HCT116 (cell line): Measurements from ENCODE around the gene UBE3D. TPM values are rescaled to one million over a fixed set of nuclear protein-coding genes. Genes with fewer than 3 reads are reported as not detected.

Source experiments
- ATAC-seq: fragments of 200-7000 bp; cut with Tn5 transposase; 2 replicates; pipeline ENCODE4 v1.9.1; 2020; ENCODE audit warnings: mild to moderate bottlenecking, moderate library complexity
- BruUV-seq: library from RNA; stranded (reverse); fragments of 400-500 nt; replicated peaks from 2 replicates; lab custom pipeline; 2021; lab: Mats Ljungman, UMichigan
- CTCF ChIA-PET: fragments of 300-600 bp; sonication (Branson Sonifier 250); formaldehyde crosslinking; loops from one replicate; lab custom pipeline; 2021; ENCODE audit warnings: antibody characterized with exemption; lab: Charles Lee
- POLR2A ChIA-PET: fragments of 300-600, 350-600 bp; sonication (Branson Sonifier 250); formaldehyde crosslinking; loops from one replicate; lab custom pipeline; 2021; ENCODE audit warnings: antibody characterized with exemption; lab: Charles Lee
- RAD21 ChIA-PET, 2 experiments: fragments of 300-600 bp; sonication (Branson Sonifier 250); formaldehyde crosslinking; loops; one replicate each; lab custom pipeline; 2023; ENCODE audit warnings: low total read pairs in 2 of 2; ENCODE audit not compliant: uncharacterized antibody in 2 of 2, unreplicated experiment in 2 of 2, low non-redundant PET in 1 of 2; lab: Charles Lee
- DNase-seq: peaks from one replicate; pipeline ENCODE4 v3.0.0-alpha.2; 2010; ENCODE audit warnings: low read depth, low spot score
- H2AFZ ChIP-seq: fragments of 200-600 bp; shearing (Covaris generic), sonication (generic); 2 replicates; pipeline ENCODE4 v1.6.1; 2017; ENCODE audit warnings: low read depth, mixed run types, mixed read lengths, antibody characterized with exemption, low read length; ENCODE audit not compliant: poor library complexity, severe bottlenecking
- H3K27ac ChIP-seq: 2 replicates; pipeline ENCODE4 v1.5.1; 2012; ENCODE audit warnings: low read depth, low read length
- H3K27me3 ChIP-seq: fragments of 200-600 bp; sonication (generic); 2 replicates; pipeline ENCODE4 v1.6.1; 2016; ENCODE audit warnings: mixed run types, low read length, mixed read lengths; ENCODE audit not compliant: insufficient read depth
- H3K36me3 ChIP-seq, 2 experiments: fragments of 200-500 bp in 1 of 2; fragments of 200-600 bp in 1 of 2; sonication (Bioruptor generic) in 1 of 2; sonication (generic) in 1 of 2; 2 replicates each; pipeline versions ENCODE4 v1.5.1 to v1.6.1; 2014 to 2016; ENCODE audit warnings: low read length in 2 of 2, inconsistent platforms in 1 of 2, mixed read lengths in 1 of 2, mixed run types in 1 of 2; ENCODE audit not compliant: insufficient read depth in 2 of 2, control insufficient read depth in 1 of 2
- H3K4me1 ChIP-seq, 2 experiments: fragments of 200-600 bp in 1 of 2; sonication (generic) in 1 of 2; 2 replicates each; pipeline versions ENCODE4 v1.5.1 to v1.6.1; 2012 to 2017; ENCODE audit warnings: low read length in 2 of 2, inconsistent platforms in 1 of 2, mild to moderate bottlenecking in 1 of 2, mixed read lengths in 1 of 2, mixed run types in 1 of 2, moderate library complexity in 1 of 2; ENCODE audit not compliant: insufficient read depth in 2 of 2, control insufficient read depth in 1 of 2
- H3K4me2 ChIP-seq: fragments of 200-600 bp; sonication (generic); 2 replicates; pipeline ENCODE4 v1.6.1; 2017; ENCODE audit warnings: mixed run types, low read length, mixed read lengths
- H3K4me3 ChIP-seq, 2 experiments: fragments of 200-600 bp in 1 of 2; sonication (generic) in 1 of 2; replicated peaks in 1 of 2; 2 replicates each; pipeline ENCODE4 v1.5.1; 2011 to 2016; ENCODE audit warnings: low read length in 2 of 2, control low read depth in 1 of 2, low read depth in 1 of 2, mild to moderate bottlenecking in 1 of 2, mixed read lengths in 1 of 2, mixed run types in 1 of 2
- H3K79me2 ChIP-seq: fragments of 200-600 bp; sonication (generic); 2 replicates; pipeline ENCODE4 v1.6.1; 2017; ENCODE audit warnings: mild to moderate bottlenecking, mixed run types, low read length, moderate library complexity, mixed read lengths; ENCODE audit not compliant: insufficient read depth
- H3K9ac ChIP-seq: fragments of 200-600 bp; sonication (generic); 2 replicates; pipeline ENCODE4 v1.6.1; 2016; ENCODE audit warnings: low read length, mixed read lengths
- H3K9me2 ChIP-seq: fragments of 200-600 bp; sonication (generic), shearing (Covaris generic); 2 replicates; pipeline ENCODE4 v1.6.1; 2017; ENCODE audit warnings: mixed run types, mild to moderate bottlenecking, moderate library complexity; ENCODE audit not compliant: insufficient read depth
- H3K9me3 ChIP-seq, 2 experiments: fragments of 200-500 bp in 1 of 2; fragments of 200-600 bp in 1 of 2; sonication (Bioruptor generic) in 1 of 2; sonication (generic) in 1 of 2; 2 replicates each; pipeline ENCODE4 v1.6.1; 2014 to 2017; ENCODE audit warnings: low read length in 2 of 2, mixed read lengths in 2 of 2, inconsistent platforms in 1 of 2, low read depth in 1 of 2, mild to moderate bottlenecking in 1 of 2, mixed run types in 1 of 2, moderate library complexity in 1 of 2; ENCODE audit not compliant: control insufficient read depth in 1 of 2, insufficient read depth in 1 of 2
- H4K20me1 ChIP-seq: fragments of 200-600 bp; sonication (generic), shearing (Covaris generic); 2 replicates; pipeline ENCODE4 v1.6.1; 2017; ENCODE audit warnings: mixed run types, mild to moderate bottlenecking, moderate library complexity; ENCODE audit not compliant: insufficient read depth
- CBX3 ChIP-seq: IDR thresholded peaks from 2 replicates; pipeline ENCODE4 v1.6.1; 2012; ENCODE audit warnings: low read depth
- EGR1 ChIP-seq: IDR thresholded peaks from 2 replicates; pipeline ENCODE4 v1.6.1; 2012; ENCODE audit warnings: low read depth
- ELF1 ChIP-seq: IDR thresholded peaks from 2 replicates; pipeline ENCODE4 v1.6.1; 2012; ENCODE audit warnings: low read depth, borderline replicate concordance
- EZH2 ChIP-seq: fragments of 200-600 bp; sonication (generic); IDR thresholded peaks from 2 replicates; pipeline ENCODE4 v1.6.1; 2017; ENCODE audit warnings: antibody characterized with exemption, mixed run types
- EZH2phosphoT487 ChIP-seq: fragments of 200-600 bp; IDR thresholded peaks from 2 replicates; pipeline ENCODE4 v1.6.1; 2018; ENCODE audit warnings: antibody characterized with exemption, borderline replicate concordance
- FOSL1 ChIP-seq: IDR thresholded peaks from 2 replicates; pipeline ENCODE4 v1.6.1; 2012; ENCODE audit warnings: low read depth
- JUND ChIP-seq: IDR thresholded peaks from 2 replicates; pipeline ENCODE4 v1.6.1; 2012
- MAX ChIP-seq: IDR thresholded peaks from 2 replicates; pipeline ENCODE4 v1.6.1; 2012
- RAD21 ChIP-seq: IDR thresholded peaks from 2 replicates; pipeline ENCODE4 v1.6.1; 2012; ENCODE audit warnings: low read depth, mild to moderate bottlenecking
- SIN3A ChIP-seq: IDR thresholded peaks from 2 replicates; pipeline ENCODE4 v1.6.1; 2012; ENCODE audit warnings: low read depth
- SP1 ChIP-seq: IDR thresholded peaks from 2 replicates; pipeline ENCODE4 v1.6.1; 2012; ENCODE audit warnings: low read depth
- SRF ChIP-seq: IDR thresholded peaks from 2 replicates; pipeline ENCODE4 v1.6.1; 2012; ENCODE audit warnings: low read depth
- YY1 ChIP-seq: IDR thresholded peaks from 2 replicates; pipeline ENCODE4 v1.6.1; 2011; ENCODE audit warnings: low read length, low read depth, moderate library complexity, mild to moderate bottlenecking; ENCODE audit not compliant: insufficient replicate concordance; ENCODE audit errors: extremely low read depth
- ZBTB33 ChIP-seq: IDR thresholded peaks from 2 replicates; pipeline ENCODE4 v1.6.1; 2011; ENCODE audit warnings: mild to moderate bottlenecking, low read length, moderate library complexity; ENCODE audit not compliant: insufficient replicate concordance; ENCODE audit errors: extremely low read depth
- ZFX ChIP-seq: fragments of 450-650 bp; IDR thresholded peaks from 2 replicates; pipeline ENCODE4 v1.6.1; 2017
- ZNF274 ChIP-seq: fragments of 200-500 bp; sonication (Bioruptor generic); IDR thresholded peaks from 2 replicates; pipeline ENCODE4 v1.6.1; 2014; ENCODE audit warnings: mild to moderate bottlenecking, low read depth, low read length, inconsistent platforms
- intact Hi-C: fragments of 100-400 bp; cut with micrococcal nuclease; formaldehyde crosslinking; loops from 2 replicates; pipeline ENCODE4 v1.10.0; 2022
- total RNA-seq: library from RNA; stranded (reverse); gene quantifications from one replicate; pipeline ENCODE4 v1.2.1, GENCODE V29; 2021; ENCODE audit not compliant: unreplicated experiment
- TF ChIP-seq, protein P1 (sequence below): IDR thresholded peaks from 2 replicates; pipeline ENCODE4 v1.6.1; 2012

UBE3D gene
- total RNA-seq, 1 experiment from 2014 or later, result 9.0 TPM

DNA sequence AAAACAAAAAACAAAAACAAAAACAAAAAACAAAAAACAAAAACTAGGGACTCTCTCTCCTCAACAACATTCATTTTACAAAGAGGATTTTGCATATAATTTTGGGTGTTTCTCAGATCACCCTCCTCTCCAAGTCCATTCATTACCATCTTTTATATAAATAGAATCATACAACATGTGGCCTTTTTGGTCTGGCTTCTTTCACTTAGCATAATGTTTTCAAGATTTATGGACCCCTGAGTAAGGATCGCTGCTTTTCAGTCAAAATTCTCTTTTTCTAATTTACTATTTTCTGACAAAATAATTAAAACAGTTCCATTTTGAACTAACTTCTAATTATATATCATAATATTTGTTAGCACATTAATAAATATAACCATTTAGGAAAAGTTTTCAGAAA lies 94.8 kb downstream of the UBE3D start:
- H3K27me3 ChIP-seq, result no peaks in the 10 kb centered on the region
- ChIA-PET RAD21 (no interaction called here), POLR2A (no interaction called here), CTCF (no interaction called here)
- H3K4me1 ChIP-seq, result no peaks in the 10 kb centered on the region
- H3K9me3 ChIP-seq, result no peaks in the 10 kb centered on the region
- H2AFZ ChIP-seq, result no peak overlapping the region
- intact Hi-C loops, result no loop called here
- no peak overlapping the region for H3K4me2 ChIP-seq
- H3K9me2 ChIP-seq, result no peaks in the 10 kb centered on the region
- DNase-seq, result no peak
- no peak for TF ChIP-seq SP1
- TF ChIP-seq RAD21, result no peak
- TF ChIP-seq FOSL1, result no peak
- no peak for TF ChIP-seq EZH2phosphoT487
- no peak for TF ChIP-seq YY1
- no peak overlapping the region for H3K9ac ChIP-seq
- H4K20me1 ChIP-seq, result no peaks in the 10 kb centered on the region
- no peak for ATAC-seq
- no peak overlapping the region for H3K4me3 ChIP-seq
- H3K27ac ChIP-seq, result no peak overlapping the region
- no peaks in the 10 kb centered on the region for H3K79me2 ChIP-seq
- no peaks in the 10 kb centered on the region for H3K36me3 ChIP-seq
- BruUV-seq, result no TSS peak

DNA sequence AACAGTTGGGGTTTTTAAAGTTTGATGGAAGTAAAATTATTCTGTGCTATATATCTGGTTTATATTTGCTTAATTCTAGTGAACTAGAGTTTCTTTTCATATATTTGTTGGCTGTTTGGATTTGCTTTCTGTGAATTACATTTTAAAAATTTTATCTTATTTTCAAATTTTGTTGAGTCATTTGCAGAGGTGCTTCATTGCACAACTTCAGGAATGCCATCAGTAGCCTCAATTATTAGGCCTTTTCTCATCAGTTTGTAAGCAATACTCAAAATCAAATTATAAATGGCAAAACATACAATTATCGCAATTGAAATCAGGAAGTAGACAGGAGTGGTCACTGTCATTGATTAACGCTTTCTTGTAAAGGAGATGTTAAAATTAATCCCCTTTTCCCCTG lies 96.9 kb downstream of the UBE3D start:
- Histone ChIP-seq H2AFZ (no peak overlapping the region), H3K4me1 (peaks cover 4 to 8% of the 10 kb centered on the region in 2 experiments; a peak in 3 of 4 replicates), H3K27ac (no peak overlapping the region), H3K4me3 (no peak overlapping the region), H3K36me3 (no peaks in the 10 kb centered on the region), H3K79me2 (no peaks in the 10 kb centered on the region), H3K9ac (no peak overlapping the region), H3K4me2 (no peak overlapping the region), H3K27me3 (no peaks in the 10 kb centered on the region), H3K9me3 (no peaks in the 10 kb centered on the region), H3K9me2 (no peaks in the 10 kb centered on the region), H4K20me1 (no peaks in the 10 kb centered on the region)
- ATAC-seq (no peak), DNase-seq (no peak)
- BruUV-seq, result no TSS peak
- ChIA-PET RAD21 (no interaction called here), CTCF (no interaction called here), POLR2A (no interaction called here)
- TF ChIP-seq MAX, result no peak
- TF ChIP-seq EZH2, result no peak
- no peak for TF ChIP-seq ZFX
- TF ChIP-seq RAD21, result no peak
- no peak for TF ChIP-seq EGR1
- TF ChIP-seq SP1, result no peak
- TF ChIP-seq ZBTB33, result no peak
- TF ChIP-seq SIN3A, result no peak
- no peak for TF ChIP-seq ELF1
- no peak for TF ChIP-seq JUND
- TF ChIP-seq, protein P1, sequence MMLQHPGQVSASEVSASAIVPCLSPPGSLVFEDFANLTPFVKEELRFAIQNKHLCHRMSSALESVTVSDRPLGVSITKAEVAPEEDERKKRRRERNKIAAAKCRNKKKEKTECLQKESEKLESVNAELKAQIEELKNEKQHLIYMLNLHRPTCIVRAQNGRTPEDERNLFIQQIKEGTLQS, result no peak
- no peak for TF ChIP-seq CBX3
- TF ChIP-seq SRF, result no peak
- TF ChIP-seq ZNF274, result no peak
- intact Hi-C loops, result no loop called here
